LNCAP (cell line): ENCODE data around the gene TM7SF2.

Experiments
- CTCF ChIP-seq: fragments of 450-650 bp; IDR thresholded peaks from 2 replicates; pipeline ENCODE4 v1.5.1; 2017; ENCODE audit warnings: mild to moderate bottlenecking

TM7SF2 gene

GRCh38 chr11:65090628-65091027, 21.0 kb upstream of the TM7SF2 start:
- TF ChIP-seq CTCF, result no peak

- TF ChIP-seq CTCF, result no peak
Measured at GRCh38 chr11:65095427-65095826, 16.2 kb upstream of the TM7SF2 start.

- TF ChIP-seq CTCF, result no peak
Measured at GRCh38 chr11:65095974-65096806, 15.5 kb upstream of the TM7SF2 start, which contains the start of gene VPS51. Gene VPS51, plus strand, starts transcription at chr11:65096214. Its CDS starts 37 bp downstream, at chr11:65096251.

GRCh38 chr11:65096926-65097325, 14.7 kb upstream of the TM7SF2 start:
- TF ChIP-seq CTCF, result no peak

DNA sequence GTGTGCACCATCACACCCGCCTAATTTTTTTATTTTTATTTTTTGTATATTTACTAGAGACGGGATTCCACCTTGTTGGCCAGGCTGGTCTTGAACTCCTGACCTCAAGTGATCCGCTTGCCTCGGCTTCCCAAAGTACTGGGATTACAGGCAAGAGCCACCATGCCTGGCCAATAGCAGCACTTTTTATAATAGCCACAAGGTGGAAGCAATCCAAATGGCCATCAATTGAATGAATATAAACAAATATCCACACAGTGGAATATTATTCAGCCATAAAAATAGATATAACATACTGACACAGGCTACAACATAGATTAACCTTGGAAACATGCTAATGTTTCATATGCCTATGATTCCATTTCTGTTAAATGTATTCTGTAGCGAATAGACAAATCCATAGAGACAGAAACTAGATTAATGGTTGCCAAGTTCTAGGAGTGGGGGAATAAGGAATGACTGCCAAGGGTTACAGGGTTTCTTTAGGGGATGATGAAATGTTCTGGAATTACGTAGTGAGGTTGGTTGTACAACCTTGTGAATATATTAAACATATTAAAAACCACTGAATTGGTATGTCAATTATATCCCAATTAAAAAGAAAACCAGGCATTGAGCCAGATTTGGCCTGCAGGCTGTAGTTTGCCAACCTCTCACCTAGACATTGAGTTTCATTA, 10.9 kb upstream of the TM7SF2 start:
- TF ChIP-seq CTCF, result no peak

DNA sequence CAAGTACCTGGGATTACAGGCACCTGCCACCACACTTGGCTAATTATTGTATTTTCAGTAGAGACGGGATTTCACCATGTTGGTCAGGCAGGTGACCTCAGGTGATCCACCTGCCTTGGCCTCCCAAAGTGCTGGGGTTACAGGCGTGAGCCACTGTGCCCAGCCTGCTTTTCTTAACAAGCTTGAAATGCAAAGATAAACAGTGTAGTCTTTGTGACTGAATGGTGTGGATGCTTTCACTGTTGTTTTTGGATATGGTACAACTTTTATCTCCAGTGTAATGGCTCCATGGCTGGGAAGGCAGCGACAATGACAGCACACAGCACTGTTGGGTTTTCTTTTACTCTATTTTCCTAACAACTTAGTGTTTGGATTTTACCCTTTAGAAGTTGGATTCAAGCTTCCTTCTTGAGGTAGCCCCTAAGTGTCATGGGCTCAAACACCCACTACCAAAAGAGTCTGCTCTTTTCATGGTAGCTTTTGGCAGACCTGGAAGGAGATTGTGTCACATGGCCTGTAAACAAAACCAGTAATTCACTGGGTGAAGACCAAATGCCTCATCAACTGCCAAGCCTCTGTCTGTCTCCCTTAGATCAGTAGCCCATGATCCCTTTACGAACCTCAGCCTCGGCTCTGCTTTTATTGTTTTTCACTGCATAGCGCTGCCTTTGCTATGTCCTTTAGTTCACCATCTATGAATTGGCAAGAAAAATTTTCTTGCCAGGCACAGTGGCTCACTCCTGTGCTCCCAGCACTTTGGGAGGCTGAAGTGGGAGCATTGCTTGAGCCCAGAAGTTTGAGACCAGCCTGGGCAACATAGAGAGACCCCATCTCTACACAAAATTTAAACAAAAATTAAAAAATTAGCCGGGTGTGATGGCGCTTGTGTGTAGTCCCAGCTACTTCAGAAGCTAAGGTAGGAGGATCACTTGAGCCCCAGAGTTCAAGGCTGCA, 9.3 kb upstream of the TM7SF2 start:
- TF ChIP-seq CTCF, result no peak

DNA sequence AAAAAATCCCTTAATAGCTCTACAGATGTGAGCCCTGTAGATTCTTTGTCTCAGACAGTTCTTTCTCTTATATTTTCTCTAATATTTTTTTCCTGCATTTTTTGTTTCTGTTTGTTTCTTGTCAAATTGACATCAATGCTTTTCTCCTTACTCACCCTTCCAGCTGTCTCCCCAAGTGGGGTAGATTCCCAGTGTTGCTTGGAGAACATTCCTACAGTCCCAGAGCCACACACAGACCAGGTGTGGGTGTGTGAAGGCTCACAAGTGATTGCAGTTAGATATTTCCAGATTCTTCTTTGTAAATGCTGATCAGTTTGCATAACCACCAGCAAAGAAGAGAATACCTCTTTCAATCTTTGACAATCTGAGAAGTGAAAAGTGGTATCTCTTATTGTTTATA, 8.2 kb upstream of the TM7SF2 start:
- TF ChIP-seq CTCF, result no peak
